ENCODE measurements around the gene EBF3. TPM values are rescaled to one million over a fixed set of nuclear protein-coding genes. Genes with fewer than 3 reads are reported as not detected.

Gene EBF3
- total RNA-seq, 1 donor from 2014 or later: 6.2 TPM

DNA sequence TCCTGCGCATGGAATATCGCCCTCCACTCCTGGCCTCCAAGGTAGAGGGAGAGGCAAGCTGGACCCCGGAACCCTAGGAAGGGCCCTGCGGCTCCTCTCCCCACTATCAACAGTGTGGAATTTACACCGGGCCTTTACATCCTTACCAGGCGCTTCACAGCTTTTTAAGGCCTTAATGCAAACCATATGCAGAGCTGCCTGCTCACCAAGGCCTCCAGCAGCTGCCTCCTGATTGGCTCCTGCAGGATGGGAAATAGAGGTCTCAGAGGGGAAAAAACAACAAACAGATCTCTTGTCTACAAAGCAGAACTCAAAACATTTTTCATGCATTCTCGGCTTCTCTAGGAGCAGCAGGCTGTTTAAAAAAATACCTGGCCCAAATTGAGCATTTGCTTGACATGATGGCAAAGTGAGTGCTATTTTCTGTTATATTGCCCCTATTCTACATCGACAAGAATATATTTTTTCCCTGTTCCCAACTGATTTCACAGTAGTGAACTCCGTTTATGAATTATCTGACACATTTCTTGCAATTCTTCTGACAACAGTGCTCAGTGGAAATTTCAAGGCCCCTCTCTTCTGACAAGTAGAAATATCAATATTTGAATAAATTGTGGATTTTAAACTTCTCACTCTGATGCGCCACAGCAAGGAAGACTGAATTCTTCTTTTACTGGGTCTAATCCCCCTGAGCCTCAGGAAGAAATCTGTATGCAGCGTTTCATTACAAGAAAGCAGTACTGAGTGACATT, 51.7 kb downstream of the EBF3 start:
- intact Hi-C loops (cut with micrococcal nuclease): no loop called here
- Histone ChIP-seq H3K27ac (replicated peaks) (no peak overlapping the region), H3K27me3 (ENCODE audit: low read depth) (peaks cover 10% of the 10 kb centered on the region), H3K36me3 (no peaks in the 10 kb centered on the region), H3K9me3 (replicated peaks) (no peaks in the 10 kb centered on the region), H3K4me1 (peaks cover 60% of the 10 kb centered on the region), H3K4me3 (no peak overlapping the region)
- TF ChIP-seq, protein P1, sequence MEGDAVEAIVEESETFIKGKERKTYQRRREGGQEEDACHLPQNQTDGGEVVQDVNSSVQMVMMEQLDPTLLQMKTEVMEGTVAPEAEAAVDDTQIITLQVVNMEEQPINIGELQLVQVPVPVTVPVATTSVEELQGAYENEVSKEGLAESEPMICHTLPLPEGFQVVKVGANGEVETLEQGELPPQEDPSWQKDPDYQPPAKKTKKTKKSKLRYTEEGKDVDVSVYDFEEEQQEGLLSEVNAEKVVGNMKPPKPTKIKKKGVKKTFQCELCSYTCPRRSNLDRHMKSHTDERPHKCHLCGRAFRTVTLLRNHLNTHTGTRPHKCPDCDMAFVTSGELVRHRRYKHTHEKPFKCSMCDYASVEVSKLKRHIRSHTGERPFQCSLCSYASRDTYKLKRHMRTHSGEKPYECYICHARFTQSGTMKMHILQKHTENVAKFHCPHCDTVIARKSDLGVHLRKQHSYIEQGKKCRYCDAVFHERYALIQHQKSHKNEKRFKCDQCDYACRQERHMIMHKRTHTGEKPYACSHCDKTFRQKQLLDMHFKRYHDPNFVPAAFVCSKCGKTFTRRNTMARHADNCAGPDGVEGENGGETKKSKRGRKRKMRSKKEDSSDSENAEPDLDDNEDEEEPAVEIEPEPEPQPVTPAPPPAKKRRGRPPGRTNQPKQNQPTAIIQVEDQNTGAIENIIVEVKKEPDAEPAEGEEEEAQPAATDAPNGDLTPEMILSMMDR (IDR thresholded peaks at IDR 0.05; ENCODE audit: borderline replicate concordance): no peak
- no peak for DNase-seq

DNA sequence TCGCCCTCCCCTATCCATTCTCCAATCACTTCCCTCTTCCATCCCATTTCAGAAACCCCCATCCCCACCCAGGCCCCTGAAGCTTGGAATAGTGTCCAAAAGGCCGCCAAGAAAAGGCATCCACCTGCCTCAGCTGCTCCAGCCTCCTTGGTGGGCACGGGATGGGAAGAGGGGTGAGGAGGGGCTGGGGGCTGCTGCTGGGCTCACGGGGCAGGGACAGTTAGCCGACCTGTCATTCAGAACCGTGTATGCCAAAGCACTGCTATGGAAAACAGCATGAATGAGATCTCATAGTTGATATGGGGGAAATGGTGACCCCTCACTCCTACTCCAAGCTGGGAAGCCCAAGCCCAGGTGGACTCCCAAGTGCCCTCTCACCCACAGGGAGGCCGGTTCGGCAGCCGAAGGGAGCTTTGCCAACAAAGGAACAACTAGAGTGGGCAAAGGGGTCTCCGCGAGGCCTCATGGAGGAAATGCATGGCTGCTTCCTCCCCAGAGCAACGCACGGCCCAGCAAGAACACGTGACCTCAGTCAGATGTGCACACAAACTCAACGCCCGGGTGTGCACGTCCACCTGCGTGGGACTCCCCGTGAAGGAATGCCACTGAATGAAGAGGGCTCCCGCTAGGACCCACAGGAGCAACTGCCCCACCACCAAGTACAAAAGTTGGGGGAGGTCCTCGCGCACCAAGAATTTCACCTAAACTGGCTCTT, 52.5 kb downstream of the EBF3 start:
- no peak for DNase-seq
- H3K9me3 ChIP-seq (replicated peaks): no peaks in the 10 kb centered on the region
- peaks cover 53% of the 10 kb centered on the region for H3K4me1 ChIP-seq
- TF ChIP-seq, protein P1 (IDR thresholded peaks at IDR 0.05; ENCODE audit: borderline replicate concordance): no peak
- intact Hi-C loops (cut with micrococcal nuclease): no loop called here
- no peak overlapping the region for H3K4me3 ChIP-seq
- H3K27ac ChIP-seq (replicated peaks): no peak overlapping the region
- H3K27me3 ChIP-seq (ENCODE audit: low read depth): peaks cover 10% of the 10 kb centered on the region
- no peaks in the 10 kb centered on the region for H3K36me3 ChIP-seq

DNA sequence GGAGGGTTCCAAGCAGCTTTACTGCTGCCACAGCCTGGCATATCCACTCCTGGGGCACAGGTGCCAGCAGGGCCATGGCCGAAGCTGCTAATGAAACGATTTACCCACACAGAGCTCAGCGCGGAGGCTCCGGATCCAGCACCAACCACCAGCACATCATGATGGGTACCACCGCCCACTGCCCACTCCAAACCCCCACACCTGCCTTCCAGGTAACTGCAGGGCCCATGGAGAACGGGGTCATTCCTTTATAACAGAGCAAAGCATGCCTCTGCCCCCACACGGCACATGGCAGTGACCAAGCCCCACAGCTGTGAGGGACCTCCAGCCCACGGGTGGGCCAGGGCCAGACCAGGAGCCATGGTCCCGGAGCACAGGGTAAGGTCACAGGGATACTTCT, 53.2 kb downstream of the EBF3 start:
- DNase-seq: no peak
- intact Hi-C loops (cut with micrococcal nuclease): no loop called here
- Histone ChIP-seq H3K27me3 (ENCODE audit: low read depth) (peaks cover 10% of the 10 kb centered on the region), H3K4me3 (no peak overlapping the region), H3K9me3 (replicated peaks) (no peaks in the 10 kb centered on the region), H3K27ac (replicated peaks) (no peak overlapping the region), H3K4me1 (peaks cover 51% of the 10 kb centered on the region), H3K36me3 (no peaks in the 10 kb centered on the region)
- TF ChIP-seq, protein P1 (IDR thresholded peaks at IDR 0.05; ENCODE audit: borderline replicate concordance): no peak

DNA sequence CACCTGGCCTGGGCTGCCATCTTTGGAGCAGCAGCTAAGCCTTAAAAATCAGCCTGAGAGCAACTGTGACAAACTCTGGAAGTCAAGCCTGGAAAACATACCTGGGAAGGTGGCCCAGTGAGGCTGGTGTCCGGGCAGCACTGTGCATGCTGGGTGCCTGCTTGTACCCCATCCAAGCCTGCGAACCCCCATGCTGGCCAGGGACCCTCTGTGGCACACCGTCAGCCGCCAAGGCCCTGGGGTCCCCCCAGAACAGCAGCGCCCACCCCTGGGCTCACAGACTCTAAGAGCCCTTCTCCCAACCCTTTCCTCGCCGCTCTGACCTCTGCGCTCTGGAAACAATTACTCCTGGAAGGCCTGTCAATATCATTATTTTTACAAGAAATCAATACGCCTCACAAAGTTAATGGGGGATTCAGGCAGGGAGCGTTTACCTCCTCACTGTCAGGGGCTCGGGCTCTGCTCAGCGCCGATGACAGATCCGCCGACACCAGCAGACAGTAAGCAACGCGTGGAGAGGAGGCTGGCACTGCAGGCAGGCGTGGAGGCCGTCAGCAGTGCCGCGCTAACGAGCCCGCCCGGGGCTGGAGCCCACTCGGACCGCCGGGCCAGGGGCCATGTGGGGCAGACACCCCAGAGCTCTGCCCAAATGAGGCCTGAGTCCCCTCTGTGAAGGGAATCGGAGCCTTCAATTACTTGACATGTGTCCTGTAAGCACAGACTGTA, 54.4 kb downstream of the EBF3 start:
- intact Hi-C loops (cut with micrococcal nuclease): no loop called here
- Histone ChIP-seq H3K27ac (replicated peaks) (no peak overlapping the region), H3K36me3 (no peaks in the 10 kb centered on the region), H3K27me3 (ENCODE audit: low read depth) (peaks cover 10% of the 10 kb centered on the region), H3K9me3 (replicated peaks) (no peaks in the 10 kb centered on the region), H3K4me3 (no peak overlapping the region), H3K4me1 (peaks cover 45% of the 10 kb centered on the region)
- DNase-seq: no peak
- TF ChIP-seq, protein P1 (IDR thresholded peaks at IDR 0.05; ENCODE audit: borderline replicate concordance): no peak

DNA sequence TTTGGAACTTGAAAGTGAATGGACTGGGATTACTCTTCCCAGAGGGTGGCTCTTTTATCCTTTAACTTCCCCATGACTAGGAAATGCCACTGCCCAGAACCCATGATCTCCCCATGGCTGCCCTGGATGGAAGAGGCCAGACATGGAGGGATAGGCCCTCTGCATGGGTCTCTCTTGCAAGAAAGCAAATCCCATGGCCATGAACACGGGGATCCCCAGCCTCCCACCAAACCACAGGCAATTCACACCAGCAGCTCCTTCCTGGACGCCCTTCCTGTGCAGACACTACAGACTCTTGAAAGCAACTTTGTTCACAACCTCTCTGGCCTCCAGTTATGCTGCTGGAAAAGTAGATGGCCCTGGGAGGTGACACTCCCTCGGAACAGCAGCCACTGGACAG, 55.0 kb downstream of the EBF3 start:
- Histone ChIP-seq H3K27ac (replicated peaks) (no peak overlapping the region), H3K4me1 (peaks cover 39% of the 10 kb centered on the region), H3K9me3 (replicated peaks) (no peaks in the 10 kb centered on the region), H3K36me3 (no peaks in the 10 kb centered on the region), H3K27me3 (ENCODE audit: low read depth) (peaks cover 10% of the 10 kb centered on the region), H3K4me3 (no peak overlapping the region)
- intact Hi-C loops (cut with micrococcal nuclease): no loop called here
- DNase-seq: no peak
- TF ChIP-seq, protein P1 (IDR thresholded peaks at IDR 0.05; ENCODE audit: borderline replicate concordance): no peak

All from left ventricle myocardium inferior (tissue), 1 donor.